ENCODE measurements around the gene PDZRN3. TPM values are rescaled to one million over a fixed set of nuclear protein-coding genes. Genes with fewer than 3 reads are reported as not detected.

PDZRN3 gene
- total and polyA plus RNA-seq, 2 experiments from 2014 or later: 7.5 to 14.0 TPM

DNA sequence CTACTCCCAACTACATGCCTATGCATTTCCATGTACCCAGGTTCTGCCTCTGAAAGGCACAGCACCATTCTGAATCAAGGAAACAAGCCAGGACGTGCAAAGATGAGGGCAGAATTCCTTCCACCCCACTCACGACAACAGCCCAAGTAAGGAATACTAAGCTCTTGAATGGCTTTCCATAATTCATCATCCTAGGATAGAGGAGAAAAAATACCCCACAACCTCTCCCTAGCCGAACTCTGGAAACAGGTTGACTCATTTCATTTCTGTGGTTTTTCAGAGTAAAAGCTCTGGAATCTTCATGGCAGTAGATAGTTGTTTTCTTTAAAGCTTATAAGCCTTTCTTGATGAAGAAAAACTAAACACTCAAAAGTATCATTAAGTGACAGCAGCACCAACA lies 77.8 kb downstream of the PDZRN3 start:
- H3K36me3 Mint-ChIP-seq (ENCODE audit: low read depth): no peaks in the 10 kb centered on the region
- H3K27ac Mint-ChIP-seq: no peak overlapping the region
- no peak overlapping the region for H3K4me3 ChIP-seq
- H2AFZ ChIP-seq: no peak overlapping the region
- peaks cover 25% of the 10 kb centered on the region for H3K4me1 Mint-ChIP-seq
- H3K4me2 ChIP-seq: no peak overlapping the region
- H3K27ac ChIP-seq (ENCODE audit: low read depth): no peak overlapping the region
- DNase-seq (ENCODE audit: low spot score): no peak
- no peaks in the 10 kb centered on the region for H3K79me2 ChIP-seq (replicated peaks; ENCODE audit: insufficient read depth)
- no peaks in the 10 kb centered on the region for H3K27me3 ChIP-seq (ENCODE audit: insufficient read depth)
- H3K27me3 Mint-ChIP-seq (ENCODE audit: insufficient read depth, low read depth, poor library complexity): no peaks in the 10 kb centered on the region
- H3K36me3 ChIP-seq (ENCODE audit: insufficient read depth): no peaks in the 10 kb centered on the region
- H3F3A ChIP-seq (replicated peaks; ENCODE audit: low read depth): no peaks in the 10 kb centered on the region
- H4K20me1 ChIP-seq (replicated peaks; ENCODE audit: insufficient read depth): peaks cover 2% of the 10 kb centered on the region; the same call in 1 of the 2 replicates
- H3K4me3 Mint-ChIP-seq: no peak overlapping the region
- no peaks in the 10 kb centered on the region for H3K9me3 Mint-ChIP-seq
- H3K4me1 ChIP-seq (ENCODE audit: insufficient read depth): peaks cover 14% of the 10 kb centered on the region
- no peak for ATAC-seq
- TF ChIP-seq JUNB (IDR thresholded peaks at IDR 0.05; ENCODE audit: unreplicated experiment) (no peak), NANOG (IDR thresholded peaks at IDR 0.05; ENCODE audit: borderline replicate concordance) (no peak), CREB1 (CRISPR knock-in tag; IDR thresholded peaks at IDR 0.05; ENCODE audit: low read depth) (no peak), ZNF331 (CRISPR knock-in tag; IDR thresholded peaks at IDR 0.05; ENCODE audit: low read depth) (no peak), ZNF114 (CRISPR knock-in tag; IDR thresholded peaks at IDR 0.05) (no peak), POLR2AphosphoS5 (IDR thresholded peaks at IDR 0.05; ENCODE audit: low read depth) (no peak), STAT1 (IDR thresholded peaks at IDR 0.05; ENCODE audit: unreplicated experiment) (no peak), EZH2phosphoT487 (IDR thresholded peaks at IDR 0.05; ENCODE audit: unreplicated experiment) (no peak), EZH2 (IDR thresholded peaks at IDR 0.05; ENCODE audit: low read depth, unreplicated experiment) (no peak)
- TF ChIP-seq, protein P1, sequence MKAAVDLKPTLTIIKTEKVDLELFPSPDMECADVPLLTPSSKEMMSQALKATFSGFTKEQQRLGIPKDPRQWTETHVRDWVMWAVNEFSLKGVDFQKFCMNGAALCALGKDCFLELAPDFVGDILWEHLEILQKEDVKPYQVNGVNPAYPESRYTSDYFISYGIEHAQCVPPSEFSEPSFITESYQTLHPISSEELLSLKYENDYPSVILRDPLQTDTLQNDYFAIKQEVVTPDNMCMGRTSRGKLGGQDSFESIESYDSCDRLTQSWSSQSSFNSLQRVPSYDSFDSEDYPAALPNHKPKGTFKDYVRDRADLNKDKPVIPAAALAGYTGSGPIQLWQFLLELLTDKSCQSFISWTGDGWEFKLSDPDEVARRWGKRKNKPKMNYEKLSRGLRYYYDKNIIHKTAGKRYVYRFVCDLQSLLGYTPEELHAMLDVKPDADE (IDR thresholded peaks at IDR 0.05): no peak
- TF ChIP-seq, protein P2, sequence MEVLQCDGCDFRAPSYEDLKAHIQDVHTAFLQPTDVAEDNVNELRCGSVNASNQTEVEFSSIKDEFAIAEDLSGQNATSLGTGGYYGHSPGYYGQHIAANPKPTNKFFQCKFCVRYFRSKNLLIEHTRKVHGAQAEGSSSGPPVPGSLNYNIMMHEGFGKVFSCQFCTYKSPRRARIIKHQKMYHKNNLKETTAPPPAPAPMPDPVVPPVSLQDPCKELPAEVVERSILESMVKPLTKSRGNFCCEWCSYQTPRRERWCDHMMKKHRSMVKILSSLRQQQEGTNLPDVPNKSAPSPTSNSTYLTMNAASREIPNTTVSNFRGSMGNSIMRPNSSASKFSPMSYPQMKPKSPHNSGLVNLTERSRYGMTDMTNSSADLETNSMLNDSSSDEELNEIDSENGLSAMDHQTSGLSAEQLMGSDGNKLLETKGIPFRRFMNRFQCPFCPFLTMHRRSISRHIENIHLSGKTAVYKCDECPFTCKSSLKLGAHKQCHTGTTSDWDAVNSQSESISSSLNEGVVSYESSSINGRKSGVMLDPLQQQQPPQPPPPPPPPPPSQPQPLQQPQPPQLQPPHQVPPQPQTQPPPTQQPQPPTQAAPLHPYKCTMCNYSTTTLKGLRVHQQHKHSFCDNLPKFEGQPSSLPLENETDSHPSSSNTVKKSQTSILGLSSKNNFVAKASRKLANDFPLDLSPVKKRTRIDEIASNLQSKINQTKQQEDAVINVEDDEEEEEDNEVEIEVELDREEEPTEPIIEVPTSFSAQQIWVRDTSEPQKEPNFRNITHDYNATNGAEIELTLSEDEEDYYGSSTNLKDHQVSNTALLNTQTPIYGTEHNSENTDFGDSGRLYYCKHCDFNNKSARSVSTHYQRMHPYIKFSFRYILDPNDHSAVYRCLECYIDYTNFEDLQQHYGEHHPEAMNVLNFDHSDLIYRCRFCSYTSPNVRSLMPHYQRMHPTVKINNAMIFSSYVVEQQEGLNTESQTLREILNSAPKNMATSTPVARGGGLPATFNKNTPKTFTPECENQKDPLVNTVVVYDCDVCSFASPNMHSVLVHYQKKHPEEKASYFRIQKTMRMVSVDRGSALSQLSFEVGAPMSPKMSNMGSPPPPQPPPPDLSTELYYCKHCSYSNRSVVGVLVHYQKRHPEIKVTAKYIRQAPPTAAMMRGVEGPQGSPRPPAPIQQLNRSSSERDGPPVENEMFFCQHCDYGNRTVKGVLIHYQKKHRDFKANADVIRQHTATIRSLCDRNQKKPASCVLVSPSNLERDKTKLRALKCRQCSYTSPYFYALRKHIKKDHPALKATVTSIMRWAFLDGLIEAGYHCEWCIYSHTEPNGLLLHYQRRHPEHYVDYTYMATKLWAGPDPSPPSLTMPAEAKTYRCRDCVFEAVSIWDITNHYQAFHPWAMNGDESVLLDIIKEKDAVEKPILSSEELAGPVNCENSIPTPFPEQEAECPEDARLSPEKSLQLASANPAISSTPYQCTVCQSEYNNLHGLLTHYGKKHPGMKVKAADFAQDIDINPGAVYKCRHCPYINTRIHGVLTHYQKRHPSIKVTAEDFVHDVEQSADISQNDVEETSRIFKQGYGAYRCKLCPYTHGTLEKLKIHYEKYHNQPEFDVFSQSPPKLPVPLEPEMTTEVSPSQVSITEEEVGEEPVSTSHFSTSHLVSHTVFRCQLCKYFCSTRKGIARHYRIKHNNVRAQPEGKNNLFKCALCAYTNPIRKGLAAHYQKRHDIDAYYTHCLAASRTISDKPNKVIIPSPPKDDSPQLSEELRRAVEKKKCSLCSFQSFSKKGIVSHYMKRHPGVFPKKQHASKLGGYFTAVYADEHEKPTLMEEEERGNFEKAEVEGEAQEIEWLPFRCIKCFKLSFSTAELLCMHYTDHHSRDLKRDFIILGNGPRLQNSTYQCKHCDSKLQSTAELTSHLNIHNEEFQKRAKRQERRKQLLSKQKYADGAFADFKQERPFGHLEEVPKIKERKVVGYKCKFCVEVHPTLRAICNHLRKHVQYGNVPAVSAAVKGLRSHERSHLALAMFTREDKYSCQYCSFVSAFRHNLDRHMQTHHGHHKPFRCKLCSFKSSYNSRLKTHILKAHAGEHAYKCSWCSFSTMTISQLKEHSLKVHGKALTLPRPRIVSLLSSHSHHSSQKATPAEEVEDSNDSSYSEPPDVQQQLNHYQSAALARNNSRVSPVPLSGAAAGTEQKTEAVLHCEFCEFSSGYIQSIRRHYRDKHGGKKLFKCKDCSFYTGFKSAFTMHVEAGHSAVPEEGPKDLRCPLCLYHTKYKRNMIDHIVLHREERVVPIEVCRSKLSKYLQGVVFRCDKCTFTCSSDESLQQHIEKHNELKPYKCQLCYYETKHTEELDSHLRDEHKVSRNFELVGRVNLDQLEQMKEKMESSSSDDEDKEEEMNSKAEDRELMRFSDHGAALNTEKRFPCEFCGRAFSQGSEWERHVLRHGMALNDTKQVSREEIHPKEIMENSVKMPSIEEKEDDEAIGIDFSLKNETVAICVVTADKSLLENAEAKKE (CRISPR knock-in tag; IDR thresholded peaks at IDR 0.05): no peak
- TF ChIP-seq, protein P3, sequence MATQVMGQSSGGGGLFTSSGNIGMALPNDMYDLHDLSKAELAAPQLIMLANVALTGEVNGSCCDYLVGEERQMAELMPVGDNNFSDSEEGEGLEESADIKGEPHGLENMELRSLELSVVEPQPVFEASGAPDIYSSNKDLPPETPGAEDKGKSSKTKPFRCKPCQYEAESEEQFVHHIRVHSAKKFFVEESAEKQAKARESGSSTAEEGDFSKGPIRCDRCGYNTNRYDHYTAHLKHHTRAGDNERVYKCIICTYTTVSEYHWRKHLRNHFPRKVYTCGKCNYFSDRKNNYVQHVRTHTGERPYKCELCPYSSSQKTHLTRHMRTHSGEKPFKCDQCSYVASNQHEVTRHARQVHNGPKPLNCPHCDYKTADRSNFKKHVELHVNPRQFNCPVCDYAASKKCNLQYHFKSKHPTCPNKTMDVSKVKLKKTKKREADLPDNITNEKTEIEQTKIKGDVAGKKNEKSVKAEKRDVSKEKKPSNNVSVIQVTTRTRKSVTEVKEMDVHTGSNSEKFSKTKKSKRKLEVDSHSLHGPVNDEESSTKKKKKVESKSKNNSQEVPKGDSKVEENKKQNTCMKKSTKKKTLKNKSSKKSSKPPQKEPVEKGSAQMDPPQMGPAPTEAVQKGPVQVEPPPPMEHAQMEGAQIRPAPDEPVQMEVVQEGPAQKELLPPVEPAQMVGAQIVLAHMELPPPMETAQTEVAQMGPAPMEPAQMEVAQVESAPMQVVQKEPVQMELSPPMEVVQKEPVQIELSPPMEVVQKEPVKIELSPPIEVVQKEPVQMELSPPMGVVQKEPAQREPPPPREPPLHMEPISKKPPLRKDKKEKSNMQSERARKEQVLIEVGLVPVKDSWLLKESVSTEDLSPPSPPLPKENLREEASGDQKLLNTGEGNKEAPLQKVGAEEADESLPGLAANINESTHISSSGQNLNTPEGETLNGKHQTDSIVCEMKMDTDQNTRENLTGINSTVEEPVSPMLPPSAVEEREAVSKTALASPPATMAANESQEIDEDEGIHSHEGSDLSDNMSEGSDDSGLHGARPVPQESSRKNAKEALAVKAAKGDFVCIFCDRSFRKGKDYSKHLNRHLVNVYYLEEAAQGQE (IDR thresholded peaks at IDR 0.05; ENCODE audit: unreplicated experiment): no peak
- TF ChIP-seq, protein P4, sequence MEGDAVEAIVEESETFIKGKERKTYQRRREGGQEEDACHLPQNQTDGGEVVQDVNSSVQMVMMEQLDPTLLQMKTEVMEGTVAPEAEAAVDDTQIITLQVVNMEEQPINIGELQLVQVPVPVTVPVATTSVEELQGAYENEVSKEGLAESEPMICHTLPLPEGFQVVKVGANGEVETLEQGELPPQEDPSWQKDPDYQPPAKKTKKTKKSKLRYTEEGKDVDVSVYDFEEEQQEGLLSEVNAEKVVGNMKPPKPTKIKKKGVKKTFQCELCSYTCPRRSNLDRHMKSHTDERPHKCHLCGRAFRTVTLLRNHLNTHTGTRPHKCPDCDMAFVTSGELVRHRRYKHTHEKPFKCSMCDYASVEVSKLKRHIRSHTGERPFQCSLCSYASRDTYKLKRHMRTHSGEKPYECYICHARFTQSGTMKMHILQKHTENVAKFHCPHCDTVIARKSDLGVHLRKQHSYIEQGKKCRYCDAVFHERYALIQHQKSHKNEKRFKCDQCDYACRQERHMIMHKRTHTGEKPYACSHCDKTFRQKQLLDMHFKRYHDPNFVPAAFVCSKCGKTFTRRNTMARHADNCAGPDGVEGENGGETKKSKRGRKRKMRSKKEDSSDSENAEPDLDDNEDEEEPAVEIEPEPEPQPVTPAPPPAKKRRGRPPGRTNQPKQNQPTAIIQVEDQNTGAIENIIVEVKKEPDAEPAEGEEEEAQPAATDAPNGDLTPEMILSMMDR (conservative IDR thresholded peaks at IDR 0.05; ENCODE audit: low read depth in 2 of 2): no peak
- no peaks in the 10 kb centered on the region for H3K9me2 ChIP-seq (ENCODE audit: insufficient read depth)
